Measurements from ENCODE around the gene SORL1.

Gene SORL1

GRCh38 chr11:121508449-121508848 lies 56.3 kb downstream of the SORL1 start:
- DNase-seq, result no peak
- Histone ChIP-seq H4K20me1 (ENCODE audit: insufficient read depth, low read length) (no peaks in the 10 kb centered on the region), H3K4me1 (ENCODE audit: insufficient read depth, low read length) (0 out of 2 replicates have a peak, but pooled peaks cover 2% of the 10 kb centered on the region), H3K79me2 (ENCODE audit: insufficient read depth, low read length) (no peaks in the 10 kb centered on the region), H3K4me2 (ENCODE audit: insufficient read depth, low read length) (no peak overlapping the region), H2AFZ (ENCODE audit: low read depth, low read length) (no peak overlapping the region), H3K9me3 (ENCODE audit: insufficient read depth, low read length, severe bottlenecking) (peaks cover 14% of the 10 kb centered on the region), H3K4me3 (ENCODE audit: low read depth in 1 of 2, low read length in 2 of 2) (no peak overlapping the region), H3K27me3 (ENCODE audit: insufficient read depth, low read length, poor library complexity) (no peaks in the 10 kb centered on the region), H3K27ac (ENCODE audit: low read length) (no peak overlapping the region), H3K36me3 (ENCODE audit: insufficient read depth, low read length) (peaks cover 48% of the 10 kb centered on the region), H3K9ac (ENCODE audit: low read depth, low read length) (no peak overlapping the region)
- TF ChIP-seq EZH2 (IDR thresholded peaks at IDR 0.05; ENCODE audit: borderline replicate concordance, low read depth, low read length, severe bottlenecking) (no peak), CTCF (IDR thresholded peaks at IDR 0.05; ENCODE audit: borderline replicate concordance, extremely low read depth, low read length, poor library complexity, severe bottlenecking) (no peak)
- peak; percentile 59; the same call in 1 of the 3 replicates for ATAC-seq (ENCODE audit: insufficient read depth, low read depth)

- Histone ChIP-seq H3K4me2 (ENCODE audit: insufficient read depth, low read length) (no peak overlapping the region), H4K20me1 (ENCODE audit: insufficient read depth, low read length) (no peaks in the 10 kb centered on the region), H3K4me1 (ENCODE audit: insufficient read depth, low read length) (0 out of 2 replicates have a peak, but pooled peaks cover 2% of the 10 kb centered on the region), H3K27me3 (ENCODE audit: insufficient read depth, low read length, poor library complexity) (no peaks in the 10 kb centered on the region), H3K4me3 (ENCODE audit: low read depth in 1 of 2, low read length in 2 of 2) (no peak overlapping the region), H3K36me3 (ENCODE audit: insufficient read depth, low read length) (peaks cover 58% of the 10 kb centered on the region), H3K9ac (ENCODE audit: low read depth, low read length) (no peak overlapping the region), H2AFZ (ENCODE audit: low read depth, low read length) (no peak overlapping the region), H3K9me3 (ENCODE audit: insufficient read depth, low read length, severe bottlenecking) (peaks cover 12% of the 10 kb centered on the region), H3K27ac (ENCODE audit: low read length) (no peak overlapping the region), H3K79me2 (ENCODE audit: insufficient read depth, low read length) (no peaks in the 10 kb centered on the region)
- ATAC-seq (ENCODE audit: insufficient read depth, low read depth) (no peak), DNase-seq (no peak)
- TF ChIP-seq EZH2 (IDR thresholded peaks at IDR 0.05; ENCODE audit: borderline replicate concordance, low read depth, low read length, severe bottlenecking) (no peak), CTCF (IDR thresholded peaks at IDR 0.05; ENCODE audit: borderline replicate concordance, extremely low read depth, low read length, poor library complexity, severe bottlenecking) (no peak)
Measured at GRCh38 chr11:121510438-121510837, 58.3 kb downstream of the SORL1 start.

GRCh38 chr11:121512468-121513465 lies 60.7 kb downstream of the SORL1 start:
- Histone ChIP-seq H3K9me3 (ENCODE audit: insufficient read depth, low read length, severe bottlenecking) (no peaks in the 10 kb centered on the region), H3K4me3 (ENCODE audit: low read depth in 1 of 2, low read length in 2 of 2) (no peak overlapping the region), H3K79me2 (ENCODE audit: insufficient read depth, low read length) (no peaks in the 10 kb centered on the region), H4K20me1 (ENCODE audit: insufficient read depth, low read length) (no peaks in the 10 kb centered on the region), H3K36me3 (ENCODE audit: insufficient read depth, low read length) (peaks cover 61% of the 10 kb centered on the region), H3K4me1 (ENCODE audit: insufficient read depth, low read length) (0 out of 2 replicates have a peak, but pooled peaks cover 2% of the 10 kb centered on the region), H3K27ac (ENCODE audit: low read length) (no peak overlapping the region), H3K4me2 (ENCODE audit: insufficient read depth, low read length) (no peak overlapping the region), H3K27me3 (ENCODE audit: insufficient read depth, low read length, poor library complexity) (no peaks in the 10 kb centered on the region), H2AFZ (ENCODE audit: low read depth, low read length) (no peak overlapping the region), H3K9ac (ENCODE audit: low read depth, low read length) (no peak overlapping the region)
- DNase-seq (no peak), ATAC-seq (ENCODE audit: insufficient read depth, low read depth) (peak; percentile 54; the same call in 2 of the 3 replicates)
- TF ChIP-seq EZH2 (IDR thresholded peaks at IDR 0.05; ENCODE audit: borderline replicate concordance, low read depth, low read length, severe bottlenecking) (no peak), CTCF (IDR thresholded peaks at IDR 0.05; ENCODE audit: borderline replicate concordance, extremely low read depth, low read length, poor library complexity, severe bottlenecking) (no peak)
